WTC11 (cell line): ENCODE results near the gene SH3PXD2A. TPM values are rescaled to one million over a fixed set of nuclear protein-coding genes. Genes with fewer than 3 reads are reported as not detected.
A peak's percentile ranks its signal among the peaks of the same experiment; 100 is the strongest.

Experiments
- ATAC-seq: fragments of 200-7000 bp; cut with Tn5 transposase; 2 replicates; pipeline ENCODE4 v1.10.0; 2021; ENCODE audit warnings: mild to moderate bottlenecking, moderate library complexity
- CTCF ChIA-PET: fragments of 300-600 bp; sonication (Branson Sonifier 250); formaldehyde crosslinking; loops from one replicate; lab custom pipeline; 2021; ENCODE audit warnings: antibody characterized with exemption; lab: Charles Lee
- POLR2A ChIA-PET: fragments of 350-600 bp; sonication (Branson Sonifier 250); formaldehyde crosslinking; loops from one replicate; lab custom pipeline; 2021; ENCODE audit warnings: antibody characterized with exemption; lab: Charles Lee
- DNase-seq: peaks from one replicate; pipeline ENCODE4 v3.0.0; 2021; ENCODE audit warnings: low spot score
- H3K27ac Mint-ChIP-seq: 2 replicates; pipeline ENCODE4 v1.8.0; 2021; ENCODE audit warnings: mixed read lengths
- H3K27me3 Mint-ChIP-seq: 2 replicates; pipeline ENCODE4 v1.8.0; 2021; ENCODE audit warnings: low read depth, mild to moderate bottlenecking, moderate library complexity, mixed read lengths
- H3K36me3 Mint-ChIP-seq: 2 replicates; pipeline ENCODE4 v1.8.0; 2021; ENCODE audit warnings: mixed read lengths
- H3K4me1 Mint-ChIP-seq: 2 replicates; pipeline ENCODE4 v1.8.0; 2022; ENCODE audit warnings: mixed read lengths
- H3K4me3 Mint-ChIP-seq: 2 replicates; pipeline ENCODE4 v1.8.0; 2021; ENCODE audit warnings: mild to moderate bottlenecking, moderate library complexity, mixed read lengths
- H3K9me3 Mint-ChIP-seq: 2 replicates; pipeline ENCODE4 v1.8.0; 2021; ENCODE audit warnings: mixed read lengths
- AFF4 ChIP-seq: sonication (generic); formaldehyde crosslinking; IDR thresholded peaks from 2 replicates; pipeline ENCODE4 v1.8.1; 2023; ENCODE audit warnings: mild to moderate bottlenecking, missing genetic modification reagents, borderline replicate concordance
- ATF3 ChIP-seq: sonication (generic); formaldehyde crosslinking; conservative IDR thresholded peaks from 2 replicates; pipeline ENCODE4 v1.8.1; 2022; ENCODE audit warnings: mild to moderate bottlenecking, missing genetic modification reagents
- CDX4 ChIP-seq: fragments of 250-450 bp; sonication (Bioruptor Pico); IDR thresholded peaks from 2 replicates; pipeline ENCODE4 v1.9.0; 2021; ENCODE audit warnings: moderate library complexity, mild to moderate bottlenecking, inconsistent platforms, borderline replicate concordance
- CREB1 ChIP-seq: sonication (generic); formaldehyde crosslinking; IDR thresholded peaks from 2 replicates; pipeline ENCODE4 v1.8.0; 2023; ENCODE audit warnings: mild to moderate bottlenecking, missing genetic modification reagents
- CTCF ChIP-seq: fragments of 200-600 bp; IDR thresholded peaks from 2 replicates; pipeline ENCODE4 v1.8.0; 2022; ENCODE audit warnings: antibody characterized with exemption
- E2F5 ChIP-seq: sonication (generic); formaldehyde crosslinking; IDR thresholded peaks from 2 replicates; pipeline ENCODE4 v1.8.1; 2022; ENCODE audit warnings: mild to moderate bottlenecking, moderate library complexity, missing genetic modification reagents
- ESRRA ChIP-seq: sonication (generic); formaldehyde crosslinking; IDR thresholded peaks from 2 replicates; pipeline ENCODE4 v1.8.1; 2022; ENCODE audit warnings: mild to moderate bottlenecking, missing genetic modification reagents, borderline replicate concordance
- GRHL2 ChIP-seq: fragments of 250-450 bp; sonication (Bioruptor Pico); IDR thresholded peaks from 2 replicates; pipeline ENCODE4 v1.8.0; 2022; ENCODE audit warnings: mild to moderate bottlenecking, moderate library complexity; ENCODE audit not compliant: insufficient replicate concordance, severe bottlenecking
- HMGXB4 ChIP-seq: sonication (generic); formaldehyde crosslinking; IDR thresholded peaks from 2 replicates; pipeline ENCODE4 v1.8.1; 2023; ENCODE audit warnings: mild to moderate bottlenecking, moderate library complexity, missing genetic modification reagents
- IRF1 ChIP-seq: sonication (generic); formaldehyde crosslinking; IDR thresholded peaks from 2 replicates; pipeline ENCODE4 v1.8.0; 2023; ENCODE audit warnings: missing genetic modification reagents
- MLX ChIP-seq: sonication (generic); formaldehyde crosslinking; IDR thresholded peaks from 2 replicates; pipeline ENCODE4 v1.8.1; 2023; ENCODE audit warnings: mild to moderate bottlenecking, missing genetic modification reagents, moderate library complexity
- MXD4 ChIP-seq: fragments of 250-450 bp; sonication (Bioruptor Pico); IDR thresholded peaks from 2 replicates; pipeline ENCODE4 v1.8.0; 2021; ENCODE audit warnings: mild to moderate bottlenecking, moderate library complexity, borderline replicate concordance
- NFATC4 ChIP-seq: fragments of 250-450 bp; sonication (Bioruptor Pico); IDR thresholded peaks from 2 replicates; pipeline ENCODE4 v1.9.0; 2021; ENCODE audit warnings: mild to moderate bottlenecking
- PREB ChIP-seq: sonication (generic); formaldehyde crosslinking; IDR thresholded peaks from 2 replicates; pipeline ENCODE4 v1.8.1; 2022; ENCODE audit warnings: mild to moderate bottlenecking, missing genetic modification reagents, moderate library complexity, borderline replicate concordance
- PRRX2 ChIP-seq: fragments of 250-450 bp; sonication (Bioruptor Pico); IDR thresholded peaks from 2 replicates; pipeline ENCODE4 v1.8.0; 2021; ENCODE audit warnings: mild to moderate bottlenecking
- TEAD1 ChIP-seq: sonication (generic); formaldehyde crosslinking; IDR thresholded peaks from 2 replicates; pipeline ENCODE4 v1.8.0; 2022; ENCODE audit warnings: mild to moderate bottlenecking, missing genetic modification reagents
- ZNF121 ChIP-seq: sonication (generic); formaldehyde crosslinking; IDR thresholded peaks from 2 replicates; pipeline ENCODE4 v1.8.0; 2023; ENCODE audit warnings: missing genetic modification reagents
- ZNF317 ChIP-seq: sonication (generic); formaldehyde crosslinking; IDR thresholded peaks from 2 replicates; pipeline ENCODE4 v1.8.1; 2023; ENCODE audit warnings: low read depth, mild to moderate bottlenecking, moderate library complexity, missing genetic modification reagents, borderline replicate concordance
- total RNA-seq: library from RNA; stranded (reverse); gene quantifications from 3 replicates; pipeline ENCODE4 v1.2.3, GENCODE V29; 2021

Gene SH3PXD2A
- total RNA-seq, 1 experiment from 2014 or later = 15.7 TPM

GRCh38 chr10:103727546-103727963 lies 127.8 kb downstream of the SH3PXD2A start:
- Mint-ChIP-seq H3K27ac (no peak overlapping the region), H3K27me3 (no peaks in the 10 kb centered on the region), H3K4me3 (no peak overlapping the region), H3K9me3 (no peaks in the 10 kb centered on the region), H3K36me3 (no peaks in the 10 kb centered on the region), H3K4me1 (peaks cover 31% of the 10 kb centered on the region)
- POLR2A ChIA-PET = no interaction called here
- peak; percentile 22; the same call in 1 of the 2 replicates for ATAC-seq
- TF ChIP-seq PREB (CRISPR knock-in tag) = no peak
- no peak for TF ChIP-seq PRRX2 (CRISPR knock-in tag)
- TF ChIP-seq CTCF = no peak
- no peak for TF ChIP-seq HMGXB4 (CRISPR knock-in tag)
- TF ChIP-seq ESRRA (CRISPR knock-in tag) = no peak
- TF ChIP-seq TEAD1 (CRISPR knock-in tag) = no peak
- TF ChIP-seq GRHL2 (CRISPR knock-in tag) = no peak
- TF ChIP-seq E2F5 (CRISPR knock-in tag) = no peak
- no peak for TF ChIP-seq ZNF317 (CRISPR knock-in tag)
- no peak for TF ChIP-seq MXD4 (CRISPR knock-in tag)
- no peak for TF ChIP-seq IRF1 (CRISPR knock-in tag)
- TF ChIP-seq MLX = no peak
- TF ChIP-seq AFF4 (CRISPR knock-in tag) = no peak
- TF ChIP-seq ATF3 = no peak
- TF ChIP-seq ZNF121 (CRISPR knock-in tag) = no peak
- TF ChIP-seq CDX4 = no peak
- no peak for TF ChIP-seq CREB1 (CRISPR knock-in tag)
- TF ChIP-seq NFATC4 (CRISPR knock-in tag) = no peak
- no peak for DNase-seq
- CTCF ChIA-PET = interaction anchor here (1.1 kb wide), 1 partner anchor 16 kb away, joined by 3 read pairs; no protein-coding TSS in a partner anchor
